IMR-90 (cell line): Measurements from ENCODE around the gene AXDND1. TPM values are rescaled to one million over a fixed set of nuclear protein-coding genes. Genes with fewer than 3 reads are reported as not detected.

Source experiments
- ATAC-seq: fragments of 200-7000 bp; cut with Tn5 transposase; 2 replicates; pipeline ENCODE4 v1.9.1; 2020; ENCODE audit warnings: low read depth, mild to moderate bottlenecking, moderate library complexity
- BruUV-seq: library from RNA; stranded (reverse); fragments of 400-500 nt; replicated peaks from 2 replicates; lab custom pipeline; 2021; lab: Mats Ljungman, UMichigan
- CTCF ChIA-PET: fragments of 300-600 bp; formaldehyde crosslinking; extraction: SDS; loops from one replicate; lab custom pipeline; 2021; ENCODE audit warnings: antibody characterized with exemption; lab: Yijun Ruan, JAX
- POLR2A ChIA-PET: fragments of 300-600 bp; sonication (Branson Sonifier 250); formaldehyde crosslinking; loops from one replicate; lab custom pipeline; 2022; ENCODE audit warnings: antibody characterized with exemption; ENCODE audit not compliant: unreplicated experiment; lab: Charles Lee
- DNase-seq: peaks from one replicate; pipeline ENCODE4 v3.0.0; 2013
- H2AFZ ChIP-seq: replicated peaks from 2 replicates; pipeline ENCODE3; 2013; ENCODE audit warnings: low read length, mild to moderate bottlenecking; ENCODE audit not compliant: poor library complexity
- H2AK5ac ChIP-seq: 2 replicates; pipeline ENCODE4 v1.6.1; 2013; ENCODE audit warnings: low read depth, low read length, inconsistent platforms
- H2AK9ac ChIP-seq: replicated peaks from 2 replicates; pipeline ENCODE3; 2013; ENCODE audit warnings: mild to moderate bottlenecking, low read depth, low read length, moderate library complexity; ENCODE audit not compliant: poor library complexity
- H2BK120ac ChIP-seq: 2 replicates; pipeline ENCODE4 v1.6.1; 2013; ENCODE audit warnings: low read depth, low read length, inconsistent platforms
- H2BK15ac ChIP-seq: 3 replicates; pipeline ENCODE4 v1.6.1; 2013; ENCODE audit warnings: low read depth, low read length, inconsistent platforms
- H2BK20ac ChIP-seq: 2 replicates; pipeline ENCODE4 v1.6.1; 2013; ENCODE audit warnings: low read depth, mild to moderate bottlenecking, inconsistent platforms, low read length, moderate library complexity
- H2BK5ac ChIP-seq: 2 replicates; pipeline ENCODE4 v1.6.1; 2013; ENCODE audit warnings: mild to moderate bottlenecking, low read depth, low read length, inconsistent platforms; ENCODE audit not compliant: poor library complexity, severe bottlenecking
- H3K14ac ChIP-seq: replicated peaks from 2 replicates; pipeline ENCODE4 v1.6.1; 2013; ENCODE audit warnings: low read depth, low read length, inconsistent platforms
- H3K18ac ChIP-seq: 2 replicates; pipeline ENCODE4 v1.6.1; 2013; ENCODE audit warnings: low read depth, low read length, control low read depth
- H3K23ac ChIP-seq: 2 replicates; pipeline ENCODE4 v1.6.1; 2013; ENCODE audit warnings: low read depth, low read length, inconsistent platforms
- H3K27ac ChIP-seq: 2 replicates; pipeline ENCODE4 v1.5.1; 2013; ENCODE audit warnings: mild to moderate bottlenecking, control low read depth, low read length; ENCODE audit not compliant: insufficient read depth
- H3K27me3 ChIP-seq: 2 replicates; pipeline ENCODE4 v1.6.1; 2013; ENCODE audit warnings: low read length; ENCODE audit not compliant: control insufficient read depth, insufficient read depth
- H3K36me3 ChIP-seq: 2 replicates; pipeline ENCODE4 v1.6.1; 2013; ENCODE audit warnings: low read length, mixed read lengths; ENCODE audit not compliant: control insufficient read depth, insufficient read depth
- H3K4ac ChIP-seq: 2 replicates; pipeline ENCODE4 v1.6.1; 2013; ENCODE audit warnings: low read depth, low read length, inconsistent platforms
- H3K4me1 ChIP-seq: 2 replicates; pipeline ENCODE4 v1.6.1; 2013; ENCODE audit warnings: low read length, mixed read lengths; ENCODE audit not compliant: control insufficient read depth, insufficient read depth
- H3K4me2 ChIP-seq: 2 replicates; pipeline ENCODE4 v1.6.1; 2013; ENCODE audit warnings: low read depth, mild to moderate bottlenecking, control low read depth, low read length, moderate library complexity
- H3K4me3 ChIP-seq: 2 replicates; pipeline ENCODE4 v1.5.1; 2013; ENCODE audit warnings: low read depth, mild to moderate bottlenecking, control low read depth, low read length, moderate library complexity; ENCODE audit not compliant: insufficient read depth
- H3K56ac ChIP-seq: 2 replicates; pipeline ENCODE4 v1.6.1; 2013; ENCODE audit warnings: low read length, inconsistent platforms; ENCODE audit not compliant: insufficient read depth; ENCODE audit errors: extremely low read depth
- H3K79me1 ChIP-seq, 2 experiments: 2 replicates each; pipeline ENCODE4 v1.6.1; 2013; ENCODE audit warnings: low read length in 2 of 2, inconsistent platforms in 1 of 2, low read depth in 1 of 2
- H3K9ac ChIP-seq: 2 replicates; pipeline ENCODE4 v1.6.1; 2013; ENCODE audit warnings: low read depth, low read length, control low read depth
- H3K9me1 ChIP-seq: 2 replicates; pipeline ENCODE4 v1.6.1; 2013; ENCODE audit warnings: low read length, inconsistent platforms; ENCODE audit not compliant: insufficient read depth
- H3K9me3 ChIP-seq: 2 replicates; pipeline ENCODE4 v1.6.1; 2013; ENCODE audit warnings: low read length; ENCODE audit not compliant: control insufficient read depth, insufficient read depth
- H4K20me1 ChIP-seq: 2 replicates; pipeline ENCODE4 v1.6.1; 2013; ENCODE audit warnings: low read length, inconsistent platforms; ENCODE audit not compliant: insufficient read depth
- H4K5ac ChIP-seq: 2 replicates; pipeline ENCODE4 v1.6.1; 2013; ENCODE audit warnings: mild to moderate bottlenecking, low read depth, low read length, control low read depth
- H4K8ac ChIP-seq, 2 experiments: 2 replicates each; pipeline ENCODE4 v1.6.1; 2013; ENCODE audit warnings: low read depth in 2 of 2, low read length in 2 of 2, control low read depth in 1 of 2, inconsistent platforms in 1 of 2
- H4K91ac ChIP-seq: 2 replicates; pipeline ENCODE4 v1.6.1; 2013; ENCODE audit warnings: low read depth, low read length, inconsistent platforms; ENCODE audit not compliant: insufficient read depth
- BHLHE40 ChIP-seq: fragments of 150-350 bp; IDR thresholded peaks from 2 replicates; pipeline ENCODE4 v1.6.1; 2016; ENCODE audit warnings: mild to moderate bottlenecking, low read depth, low read length
- CEBPB ChIP-seq: IDR thresholded peaks from 2 replicates; pipeline ENCODE4 v1.6.1; 2012; ENCODE audit warnings: low read depth, low read length, improper control_type of control experiment
- CHD1 ChIP-seq: IDR thresholded peaks from 2 replicates; pipeline ENCODE4 v1.6.1; 2012; ENCODE audit warnings: low read depth, low read length, improper control_type of control experiment
- FOS ChIP-seq: fragments of 150-350 bp; IDR thresholded peaks from 2 replicates; pipeline ENCODE4 v1.6.1; 2016; ENCODE audit warnings: low read depth, low read length
- MAZ ChIP-seq: IDR thresholded peaks from 2 replicates; pipeline ENCODE4 v1.6.1; 2012; ENCODE audit warnings: low read depth, mild to moderate bottlenecking, low read length, improper control_type of control experiment, moderate library complexity, borderline replicate concordance
- MXI1 ChIP-seq: IDR thresholded peaks from 2 replicates; pipeline ENCODE4 v1.6.1; 2012; ENCODE audit warnings: low read depth, mild to moderate bottlenecking, low read length, moderate library complexity, borderline replicate concordance
- POLR2A ChIP-seq: IDR thresholded peaks from 2 replicates; pipeline ENCODE4 v1.6.1; 2012; ENCODE audit warnings: mild to moderate bottlenecking, low read depth, low read length
- RCOR1 ChIP-seq: IDR thresholded peaks from 2 replicates; pipeline ENCODE4 v1.6.1; 2012; ENCODE audit warnings: mild to moderate bottlenecking, low read length, improper control_type of control experiment; ENCODE audit not compliant: insufficient replicate concordance
- RFX5 ChIP-seq: IDR thresholded peaks from 2 replicates; pipeline ENCODE4 v1.8.0; 2012; ENCODE audit warnings: low read depth, mild to moderate bottlenecking, low read length, moderate library complexity
- SMC3 ChIP-seq: fragments of 150-350 bp; IDR thresholded peaks from 2 replicates; pipeline ENCODE4 v1.6.1; 2016; ENCODE audit warnings: low read depth, mild to moderate bottlenecking, antibody characterized with exemption, low read length, moderate library complexity
- WGBS, 2 experiments: methylation state at CpG; one replicate each; pipeline versions ENCODE4 v1.1.5 to v1.1.7; 2013; ENCODE audit warnings: missing lambda C conversion rate in 2 of 2; ENCODE audit not compliant: insufficient read length in 1 of 2; ENCODE audit errors: extremely low coverage in 2 of 2; 5-methylcytosine and 5-hydroxymethylcytosine counted together
- dilution Hi-C: fragments of 300-500 bp; cut with HindIII; formaldehyde crosslinking; loops from one replicate; pipeline ENCODE4 v1.14.3; 2018; ENCODE audit warnings: low sequenced_read_pairs; ENCODE audit not compliant: unreplicated experiment
- in situ Hi-C: fragments of 300-500 bp; cut with MboI; formaldehyde crosslinking; loops from 3 replicates; pipeline ENCODE4 v1.14.3; 2019; ENCODE audit warnings: low sequenced_read_pairs, inconsistent platforms, mixed read lengths
- intact Hi-C: fragments of 100-400 bp; cut with micrococcal nuclease; formaldehyde crosslinking; loops from 2 replicates; pipeline ENCODE4 v1.10.0; 2022
- polyA plus RNA-seq, 3 experiments: library from polyadenylated mRNA; depleted of rRNA; stranded (reverse); fragments of >200 nt; gene quantifications; 2 replicates each; pipeline ENCODE4 v1.2.3, GENCODE V29; 2012; ENCODE audit warnings: low replicate concordance in 1 of 3
- total RNA-seq: library from RNA; depleted of rRNA; stranded (reverse); fragments of >200 nt; gene quantifications from 2 replicates; pipeline ENCODE4 v1.2.3, GENCODE V29; 2012
- TF ChIP-seq, protein P1 (sequence below): conservative IDR thresholded peaks from 2 replicates; pipeline ENCODE4 v1.5.1; 2012; ENCODE audit warnings: mild to moderate bottlenecking, low read depth, low read length, improper control_type of control experiment
- TF ChIP-seq, protein P2 (sequence below): fragments of 150-350 bp; IDR thresholded peaks from 2 replicates; pipeline ENCODE4 v1.6.1; 2016; ENCODE audit warnings: low read depth, mild to moderate bottlenecking, low read length, moderate library complexity, borderline replicate concordance

Gene AXDND1
- total and polyA plus RNA-seq, 2 of the 4 experiments (the other 2 are of a cell fraction), result not detected

- H3K9ac ChIP-seq, result no peak overlapping the region
- intact Hi-C loops, result no loop called here
- no peaks in the 10 kb centered on the region for H3K4me1 ChIP-seq
- no peak overlapping the region for H2AK9ac ChIP-seq
- H2BK120ac ChIP-seq, result no peak overlapping the region
- ATAC-seq (no peak), DNase-seq (no peak)
- no peak overlapping the region for H3K4ac ChIP-seq
- H3K4me3 ChIP-seq, result no peak overlapping the region
- H3K27ac ChIP-seq, result no peak overlapping the region
- H3K9me3 ChIP-seq, result no peaks in the 10 kb centered on the region
- no peak overlapping the region for H2BK15ac ChIP-seq
- in situ Hi-C loops, result no loop called here
- no peak overlapping the region for H4K8ac ChIP-seq
- no peak for TF ChIP-seq CHD1
- TF ChIP-seq MAZ, result no peak
- TF ChIP-seq, protein P1, sequence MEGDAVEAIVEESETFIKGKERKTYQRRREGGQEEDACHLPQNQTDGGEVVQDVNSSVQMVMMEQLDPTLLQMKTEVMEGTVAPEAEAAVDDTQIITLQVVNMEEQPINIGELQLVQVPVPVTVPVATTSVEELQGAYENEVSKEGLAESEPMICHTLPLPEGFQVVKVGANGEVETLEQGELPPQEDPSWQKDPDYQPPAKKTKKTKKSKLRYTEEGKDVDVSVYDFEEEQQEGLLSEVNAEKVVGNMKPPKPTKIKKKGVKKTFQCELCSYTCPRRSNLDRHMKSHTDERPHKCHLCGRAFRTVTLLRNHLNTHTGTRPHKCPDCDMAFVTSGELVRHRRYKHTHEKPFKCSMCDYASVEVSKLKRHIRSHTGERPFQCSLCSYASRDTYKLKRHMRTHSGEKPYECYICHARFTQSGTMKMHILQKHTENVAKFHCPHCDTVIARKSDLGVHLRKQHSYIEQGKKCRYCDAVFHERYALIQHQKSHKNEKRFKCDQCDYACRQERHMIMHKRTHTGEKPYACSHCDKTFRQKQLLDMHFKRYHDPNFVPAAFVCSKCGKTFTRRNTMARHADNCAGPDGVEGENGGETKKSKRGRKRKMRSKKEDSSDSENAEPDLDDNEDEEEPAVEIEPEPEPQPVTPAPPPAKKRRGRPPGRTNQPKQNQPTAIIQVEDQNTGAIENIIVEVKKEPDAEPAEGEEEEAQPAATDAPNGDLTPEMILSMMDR, result no peak
- no peak for TF ChIP-seq POLR2A
- no peak for TF ChIP-seq CEBPB
- no peak for TF ChIP-seq RFX5
- no peak for TF ChIP-seq BHLHE40
- TF ChIP-seq SMC3, result no peak
- TF ChIP-seq RCOR1, result no peak
- no peak for TF ChIP-seq FOS
- TF ChIP-seq, protein P2, sequence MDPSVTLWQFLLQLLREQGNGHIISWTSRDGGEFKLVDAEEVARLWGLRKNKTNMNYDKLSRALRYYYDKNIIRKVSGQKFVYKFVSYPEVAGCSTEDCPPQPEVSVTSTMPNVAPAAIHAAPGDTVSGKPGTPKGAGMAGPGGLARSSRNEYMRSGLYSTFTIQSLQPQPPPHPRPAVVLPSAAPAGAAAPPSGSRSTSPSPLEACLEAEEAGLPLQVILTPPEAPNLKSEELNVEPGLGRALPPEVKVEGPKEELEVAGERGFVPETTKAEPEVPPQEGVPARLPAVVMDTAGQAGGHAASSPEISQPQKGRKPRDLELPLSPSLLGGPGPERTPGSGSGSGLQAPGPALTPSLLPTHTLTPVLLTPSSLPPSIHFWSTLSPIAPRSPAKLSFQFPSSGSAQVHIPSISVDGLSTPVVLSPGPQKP, result no peak
- no peak for TF ChIP-seq MXI1
- no TSS peak for BruUV-seq
- no peaks in the 10 kb centered on the region for H3K79me1 ChIP-seq
- POLR2A ChIA-PET, result no interaction called here
- no peak overlapping the region for H2AFZ ChIP-seq
- no peak overlapping the region for H2BK5ac ChIP-seq
- H3K23ac ChIP-seq, result no peak overlapping the region
- H4K20me1 ChIP-seq, result no peaks in the 10 kb centered on the region
- dilution Hi-C loops, result no loop called here
- H2BK20ac ChIP-seq, result no peak overlapping the region
- H3K9me1 ChIP-seq, result no peaks in the 10 kb centered on the region
- no peaks in the 10 kb centered on the region for H3K27me3 ChIP-seq
- no CpG with 5 or more reads among the region's 11 CpGs for WGBS, 2 experiments
- H3K14ac ChIP-seq, result no peak overlapping the region
- CTCF ChIA-PET, result no interaction called here
- H3K4me2 ChIP-seq, result no peak overlapping the region
- no peak overlapping the region for H3K18ac ChIP-seq
- H3K56ac ChIP-seq, result no peak overlapping the region
- no peak overlapping the region for H4K91ac ChIP-seq
- no peak overlapping the region for H4K5ac ChIP-seq
- no peak overlapping the region for H2AK5ac ChIP-seq
- H3K36me3 ChIP-seq, result no peaks in the 10 kb centered on the region
Observed at GRCh38 chr1:179516976-179517705, 151.4 kb downstream of the AXDND1 start.
